ENCODE results near the gene FCRL2.

DNA sequence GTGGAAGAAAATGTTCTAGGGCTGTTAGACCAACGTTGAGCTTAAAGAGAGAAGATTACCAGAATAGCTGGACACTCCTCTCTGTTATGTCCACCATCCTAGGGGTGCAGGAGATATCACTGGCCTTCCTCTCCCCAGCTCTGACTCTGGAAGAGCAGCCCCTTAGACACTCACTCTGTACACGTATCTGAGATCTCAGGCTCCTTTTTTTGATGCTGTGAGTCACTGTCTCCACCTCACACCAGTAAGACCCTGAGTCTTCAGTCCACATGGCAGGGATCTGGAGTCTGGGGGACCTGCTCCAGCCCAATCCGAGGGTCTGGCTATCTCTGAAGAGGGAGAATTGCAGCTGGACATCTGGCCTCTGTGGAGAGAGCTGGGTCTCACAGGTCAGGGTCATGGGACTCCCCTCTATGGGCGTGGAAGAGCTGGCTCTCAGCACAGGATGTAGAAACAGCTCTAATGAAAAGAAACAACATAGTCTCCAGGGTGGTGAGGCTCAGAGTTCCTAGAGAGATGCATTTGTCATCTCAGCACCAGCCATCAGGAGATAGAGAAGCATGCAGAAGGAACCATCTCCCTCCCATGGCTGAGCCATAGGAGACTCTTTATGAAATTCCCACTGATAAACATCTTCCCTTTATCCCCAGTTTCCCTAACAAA lies 79.8 kb downstream of the FCRL2 start:
- TF ChIP-seq ZNF416 (CRISPR knock-in tag; IDR thresholded peaks at IDR 0.05) (no peak), IRF2 (CRISPR knock-in tag; IDR thresholded peaks at IDR 0.05; ENCODE audit: borderline replicate concordance, low read depth) (no peak)
